Measurements from ENCODE around the gene KLHL1.
"Not testable (repeated sequence)": the region's sequence is repeated elsewhere in the genome, so short reads cannot be mapped to it uniquely, and the experiment has no call there.

Gene KLHL1, protein sequence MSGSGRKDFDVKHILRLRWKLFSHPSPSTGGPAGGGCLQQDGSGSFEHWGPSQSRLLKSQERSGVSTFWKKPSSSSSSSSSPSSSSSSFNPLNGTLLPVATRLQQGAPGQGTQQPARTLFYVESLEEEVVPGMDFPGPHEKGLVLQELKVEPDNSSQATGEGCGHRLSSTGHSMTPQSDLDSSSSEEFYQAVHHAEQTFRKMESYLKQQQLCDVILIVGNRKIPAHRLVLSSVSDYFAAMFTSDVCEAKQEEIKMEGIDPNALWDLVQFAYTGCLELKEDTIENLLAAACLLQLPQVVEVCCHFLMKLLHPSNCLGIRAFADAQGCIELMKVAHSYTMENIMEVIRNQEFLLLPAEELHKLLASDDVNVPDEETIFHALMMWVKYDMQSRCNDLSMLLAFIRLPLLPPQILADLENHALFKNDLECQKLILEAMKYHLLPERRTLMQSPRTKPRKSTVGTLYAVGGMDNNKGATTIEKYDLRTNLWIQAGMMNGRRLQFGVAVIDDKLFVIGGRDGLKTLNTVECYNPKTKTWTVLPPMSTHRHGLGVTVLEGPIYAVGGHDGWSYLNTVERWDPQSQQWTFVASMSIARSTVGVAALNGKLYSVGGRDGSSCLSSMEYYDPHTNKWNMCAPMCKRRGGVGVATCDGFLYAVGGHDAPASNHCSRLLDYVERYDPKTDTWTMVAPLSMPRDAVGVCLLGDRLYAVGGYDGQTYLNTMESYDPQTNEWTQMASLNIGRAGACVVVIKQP

DNA sequence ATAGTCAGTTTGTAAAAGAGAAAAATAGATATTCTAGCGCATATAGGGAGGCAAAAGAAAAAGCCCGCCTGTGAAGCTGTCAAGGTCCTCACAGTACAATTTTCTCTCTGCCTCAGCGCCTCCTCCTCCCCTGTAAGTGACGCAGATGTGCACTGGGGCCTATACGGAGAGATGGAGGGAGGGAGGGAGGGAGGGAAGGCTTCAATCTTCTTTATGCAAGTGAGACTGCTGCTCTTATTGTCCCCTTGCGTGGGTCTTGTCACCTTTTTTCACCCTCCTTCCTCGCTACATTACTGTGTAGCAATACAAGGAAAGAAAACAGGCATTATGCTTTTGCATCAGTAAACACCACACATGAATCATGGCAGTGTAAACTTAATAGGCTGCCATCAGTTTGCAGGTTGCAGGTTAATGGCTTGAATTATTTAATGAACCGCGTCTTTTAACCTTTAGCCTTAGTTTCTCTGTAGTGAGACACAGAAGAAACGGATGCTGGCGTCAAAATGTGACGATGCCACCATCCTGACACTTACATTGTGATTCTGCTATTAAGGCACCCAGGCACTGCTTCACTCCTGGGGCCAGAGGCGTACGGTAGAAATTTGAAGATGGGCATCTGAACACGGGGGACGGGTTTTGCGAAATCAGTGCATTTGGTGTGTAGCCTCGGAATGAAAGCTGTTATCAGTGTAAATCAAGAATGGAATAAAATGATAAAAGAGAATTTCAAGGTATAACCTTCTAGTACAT, at the start of gene KLHL1:
Gene KLHL1, minus strand, starts transcription at position 97 of the 750 bp plus-strand sequence. CDS start 753 bp downstream, outside the sequence.
- no peak for DNase-seq (ENCODE audit: extremely low read depth in 1 of 2, low read depth in 1 of 2)

DNA sequence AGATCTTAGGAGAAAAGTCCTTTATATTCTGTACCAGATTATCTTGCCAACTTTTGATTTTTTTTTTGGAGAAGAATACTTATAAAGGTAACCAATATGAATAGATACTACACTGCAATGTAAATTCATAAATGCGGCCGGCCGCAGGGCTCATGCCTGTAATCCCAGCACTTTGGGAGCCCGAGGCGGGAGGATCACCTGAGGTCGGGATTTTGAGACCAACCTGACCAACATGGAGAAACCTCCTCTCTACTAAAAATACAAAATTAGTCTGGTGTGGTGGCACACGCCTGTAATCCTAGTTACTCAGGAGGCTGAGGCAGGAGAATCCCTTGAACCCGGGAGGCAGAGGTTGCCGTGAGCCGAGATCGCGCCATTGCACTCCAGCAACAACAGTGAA, 34.4 kb upstream of the KLHL1 start:
- DNase-seq (ENCODE audit: extremely low read depth in 1 of 2, low read depth in 1 of 2) = not testable (repeated sequence)

DNA sequence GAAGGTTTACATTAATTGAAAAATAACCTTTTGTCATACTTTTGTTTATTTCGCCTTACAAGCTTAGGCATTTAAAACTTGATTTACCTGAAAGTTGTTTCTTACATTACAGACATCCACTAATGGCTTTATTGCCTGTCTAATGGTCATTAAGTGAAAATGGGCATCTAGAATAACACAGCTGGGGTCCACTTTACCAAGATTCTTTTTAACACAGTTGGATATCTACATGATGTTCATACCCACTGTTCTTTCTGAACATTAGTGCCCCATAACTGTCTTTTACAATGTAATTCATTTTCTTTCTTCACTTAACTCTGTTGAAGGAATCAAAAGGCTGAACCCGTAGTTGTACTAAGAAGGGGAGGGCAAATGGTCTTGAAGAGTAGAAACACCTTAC, 19.8 kb upstream of the KLHL1 start:
- no peak for DNase-seq (ENCODE audit: extremely low read depth in 1 of 2, low read depth in 1 of 2)

DNA sequence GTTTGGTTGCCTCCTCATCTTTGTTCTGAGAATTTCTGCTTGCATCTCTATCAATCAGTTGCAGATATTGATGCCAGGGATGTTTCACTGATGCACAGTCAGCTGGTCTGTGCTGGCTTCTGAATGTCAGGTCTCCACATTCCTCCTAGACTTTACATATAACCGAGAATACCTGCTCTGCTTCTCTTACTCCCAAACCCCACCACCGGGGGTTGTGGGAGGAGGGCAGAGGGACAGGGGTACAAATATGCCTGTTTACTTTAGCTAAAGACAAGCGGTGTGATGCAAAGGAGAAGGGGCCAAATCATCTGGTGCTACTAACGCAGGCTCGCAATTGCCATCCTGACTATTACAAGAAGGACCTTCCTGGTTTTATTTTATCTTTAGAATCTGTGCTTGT, 17.4 kb upstream of the KLHL1 start:
- DNase-seq (ENCODE audit: extremely low read depth in 1 of 2, low read depth in 1 of 2) = no peak

DNA sequence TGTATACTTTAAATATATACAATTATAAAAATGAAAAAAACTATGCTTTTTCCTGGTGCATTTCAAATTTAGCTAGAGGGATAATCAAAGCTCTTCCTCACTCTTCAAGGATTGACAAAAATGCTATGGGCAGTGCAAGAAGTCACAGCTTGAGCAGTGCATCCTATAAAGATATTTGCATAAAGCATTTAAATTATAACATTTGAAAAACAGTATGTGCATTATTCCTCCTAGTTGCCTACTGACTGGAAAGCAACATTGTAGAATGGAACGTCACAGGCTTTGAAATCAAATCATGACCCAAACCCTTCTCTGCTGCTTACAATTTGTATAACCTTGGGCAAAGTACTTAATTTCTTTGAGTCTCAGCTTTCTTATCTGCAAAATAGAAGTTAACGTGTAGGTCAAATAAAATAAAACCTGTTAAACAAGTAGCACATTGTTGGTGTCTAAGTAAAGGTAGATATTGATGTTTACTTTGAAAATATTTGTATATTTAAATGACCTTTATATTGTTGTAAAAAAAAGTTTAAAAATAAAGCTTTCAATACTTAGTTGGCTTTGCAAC, 9.2 kb upstream of the KLHL1 start:
- DNase-seq (ENCODE audit: extremely low read depth in 1 of 2, low read depth in 1 of 2) = no peak

DNA sequence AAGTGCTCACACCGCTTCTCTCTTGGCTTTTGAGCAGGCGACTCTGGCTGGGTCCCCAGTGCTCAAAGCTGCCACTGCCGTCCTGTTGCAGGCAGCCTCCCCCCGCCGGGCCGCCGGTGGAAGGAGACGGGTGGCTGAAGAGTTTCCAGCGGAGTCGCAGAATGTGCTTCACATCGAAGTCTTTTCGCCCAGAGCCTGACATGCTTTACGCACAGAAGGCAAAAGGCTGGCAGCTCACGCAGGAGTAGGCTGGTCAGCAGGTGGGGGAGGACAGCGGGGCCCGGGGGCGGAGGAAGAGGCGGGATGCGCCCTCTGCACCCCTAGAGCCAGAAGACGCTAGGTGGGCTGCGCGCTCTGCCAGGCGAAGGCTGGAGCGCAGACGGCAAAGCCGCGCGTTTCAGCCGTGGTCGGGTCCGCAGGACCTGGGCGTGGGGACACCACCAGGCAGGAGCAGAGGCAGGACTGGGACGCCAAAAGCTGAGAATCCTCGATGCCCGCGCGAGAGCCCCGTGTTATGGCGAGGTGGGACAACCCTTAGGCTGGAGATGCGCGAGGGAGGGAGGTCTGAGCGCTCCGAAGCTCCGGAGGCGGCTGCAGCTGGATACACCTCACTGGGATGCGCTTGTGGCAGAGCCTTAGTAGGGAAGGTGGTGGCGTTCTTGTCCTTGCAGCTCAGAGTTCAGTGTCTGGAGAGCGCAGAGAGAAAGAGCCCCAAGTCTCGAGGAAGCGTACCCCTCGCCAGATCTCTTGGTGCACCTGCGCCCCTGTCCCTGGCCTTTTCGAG, 562 bp downstream of the KLHL1 start, which contains the start of gene ATXN8OS:
Gene ATXN8OS, plus strand, starts transcription at position 329 of the 784 bp plus-strand sequence.
- DNase-seq (ENCODE audit: extremely low read depth in 1 of 2, low read depth in 1 of 2) = no peak

DNA sequence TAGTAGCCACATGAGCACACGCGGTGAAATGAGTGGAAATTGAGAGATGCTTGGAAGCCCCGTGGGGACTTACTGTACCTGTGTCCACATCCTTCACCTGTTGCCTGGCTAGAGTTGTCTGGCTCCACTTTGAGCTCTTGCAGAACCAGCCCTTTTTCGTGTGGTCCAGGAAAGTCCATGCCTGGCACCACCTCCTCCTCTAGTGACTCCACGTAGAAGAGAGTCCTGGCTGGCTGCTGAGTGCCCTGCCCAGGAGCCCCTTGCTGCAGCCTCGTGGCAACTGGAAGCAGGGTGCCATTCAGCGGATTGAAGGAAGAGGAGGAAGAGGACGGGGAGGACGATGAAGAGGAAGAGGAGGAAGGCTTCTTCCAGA, 1.1 kb downstream of the KLHL1 start:
- no peak for DNase-seq (ENCODE audit: extremely low read depth in 1 of 2, low read depth in 1 of 2)

DNA sequence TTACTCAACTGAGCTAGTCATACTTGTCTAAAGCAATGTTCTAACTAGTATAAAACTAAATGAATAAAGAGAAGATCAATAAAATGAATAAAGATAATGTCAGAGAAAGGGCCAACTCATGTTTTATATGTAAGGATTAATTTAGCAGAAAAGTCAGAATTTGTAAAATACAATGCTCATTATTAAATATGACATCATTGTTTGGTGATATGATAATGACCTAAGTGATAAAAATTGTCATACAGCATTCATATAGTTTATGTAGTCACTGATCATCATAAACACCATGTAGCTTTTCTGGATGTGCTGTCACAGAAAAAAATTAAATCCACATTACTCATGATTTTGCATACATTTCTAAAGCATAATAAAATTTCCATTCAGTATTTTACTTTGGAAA, 3.8 kb downstream of the KLHL1 start:
- DNase-seq (ENCODE audit: extremely low read depth in 1 of 2, low read depth in 1 of 2) = no peak

DNA sequence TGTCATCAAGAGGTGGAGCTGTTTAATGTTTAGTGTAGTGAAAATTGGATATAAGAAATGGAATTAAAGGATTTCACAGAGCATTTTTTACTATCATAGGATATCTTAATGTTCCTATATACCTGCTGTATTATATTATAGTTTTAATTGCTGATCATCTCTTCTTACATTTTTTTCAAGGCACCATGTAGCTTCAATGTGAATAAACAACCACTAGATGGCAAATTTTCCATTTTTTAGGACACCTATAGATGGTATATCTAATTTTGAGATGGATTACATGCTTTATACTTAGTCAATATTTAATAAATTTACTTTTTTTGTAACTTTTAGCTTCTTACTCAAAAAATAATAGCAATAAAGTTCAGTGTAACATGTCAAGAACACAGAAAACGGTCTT, 9.6 kb downstream of the KLHL1 start:
- no peak for DNase-seq (ENCODE audit: extremely low read depth in 1 of 2, low read depth in 1 of 2)

DNA sequence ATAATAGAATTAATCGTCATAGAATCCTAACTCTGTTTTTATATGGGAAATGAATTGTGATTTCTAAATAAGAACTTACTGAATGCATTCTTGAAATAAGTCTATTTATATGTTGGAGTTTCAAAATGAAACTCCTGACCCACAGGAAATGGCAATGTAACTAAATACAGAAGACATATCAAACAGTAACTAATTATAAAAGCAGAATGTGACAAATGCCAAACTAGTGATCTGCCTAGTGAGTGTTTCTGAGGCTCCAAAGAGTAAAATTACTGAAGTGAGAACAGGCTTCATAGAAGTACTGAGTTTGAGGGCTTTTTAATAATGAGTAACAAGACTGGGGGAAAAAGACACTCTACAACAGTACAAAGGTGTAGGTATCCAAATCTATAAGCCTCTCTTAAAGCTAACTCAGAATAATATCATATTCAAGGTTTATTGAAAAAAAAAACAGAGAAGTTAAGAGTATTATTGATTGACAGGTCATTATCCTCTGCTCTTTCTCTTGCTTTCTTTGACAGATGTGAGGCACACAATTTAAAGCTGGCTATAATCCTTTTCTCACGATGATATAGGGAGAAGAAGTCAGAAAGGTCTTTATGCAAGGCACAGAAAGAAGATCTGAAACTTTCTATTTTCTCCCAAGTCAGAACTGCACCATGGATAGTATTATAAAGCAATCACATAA, 18.1 kb downstream of the KLHL1 start:
- no peak for DNase-seq (ENCODE audit: extremely low read depth in 1 of 2, low read depth in 1 of 2)

DNA sequence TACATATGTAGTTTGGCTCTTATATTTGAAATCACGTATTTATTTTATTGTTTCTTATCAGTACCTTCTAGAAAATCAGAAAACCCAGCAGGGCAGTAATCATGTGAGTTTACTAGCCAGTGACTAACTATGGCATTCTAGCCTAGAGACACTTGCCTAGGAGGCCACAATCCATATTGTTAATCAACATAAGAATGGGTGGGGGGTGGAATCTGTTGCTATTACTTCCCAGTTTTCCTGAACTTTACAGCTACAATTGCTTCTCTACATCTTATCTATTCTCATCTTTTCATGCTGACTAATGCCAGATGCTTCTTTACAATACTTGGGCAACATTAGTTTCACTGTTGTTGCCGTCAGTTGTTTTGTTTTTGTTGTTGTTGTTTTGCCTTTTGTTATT, 19.3 kb downstream of the KLHL1 start:
- DNase-seq (ENCODE audit: extremely low read depth in 1 of 2, low read depth in 1 of 2) = no peak

DNA sequence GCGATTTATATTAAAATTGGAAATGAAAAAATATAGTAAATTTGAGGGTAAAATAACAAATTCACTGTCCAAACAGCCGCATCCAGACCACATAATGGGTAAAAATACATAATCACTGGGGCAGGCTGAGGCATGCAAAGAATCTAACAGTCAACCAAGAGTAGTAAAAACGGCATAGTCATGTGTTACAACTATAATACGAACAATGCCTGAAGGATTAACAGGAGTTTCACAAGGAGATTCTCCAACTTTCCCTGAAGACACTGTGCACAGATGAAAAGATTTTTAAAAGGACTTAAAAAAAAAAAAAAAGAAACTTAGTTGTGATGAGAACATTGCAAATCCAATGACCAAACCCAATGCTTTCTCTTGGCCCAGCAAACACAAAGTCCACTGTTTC, 21.0 kb downstream of the KLHL1 start:
- no peak for DNase-seq (ENCODE audit: extremely low read depth in 1 of 2, low read depth in 1 of 2)

DNA sequence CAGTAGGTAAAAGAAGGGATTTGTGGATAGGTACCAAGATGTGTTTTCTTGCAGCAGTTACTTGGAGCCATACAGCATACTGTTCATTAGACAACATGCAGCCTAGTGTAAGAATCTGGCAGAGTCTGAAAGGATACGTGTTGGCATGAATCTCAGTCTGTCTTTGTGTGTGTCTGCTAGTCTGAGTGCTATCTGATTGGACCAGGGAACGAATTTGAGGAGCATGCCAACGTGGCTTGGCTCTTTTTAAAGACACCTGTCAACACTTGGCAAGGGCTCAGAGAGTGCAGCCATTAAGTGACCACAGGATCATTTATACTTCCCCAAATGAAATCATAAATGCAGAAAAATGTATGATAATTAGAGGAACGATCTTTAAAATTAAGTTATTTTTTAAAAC, 28.2 kb downstream of the KLHL1 start:
- no peak for DNase-seq (ENCODE audit: extremely low read depth in 1 of 2, low read depth in 1 of 2)

DNA sequence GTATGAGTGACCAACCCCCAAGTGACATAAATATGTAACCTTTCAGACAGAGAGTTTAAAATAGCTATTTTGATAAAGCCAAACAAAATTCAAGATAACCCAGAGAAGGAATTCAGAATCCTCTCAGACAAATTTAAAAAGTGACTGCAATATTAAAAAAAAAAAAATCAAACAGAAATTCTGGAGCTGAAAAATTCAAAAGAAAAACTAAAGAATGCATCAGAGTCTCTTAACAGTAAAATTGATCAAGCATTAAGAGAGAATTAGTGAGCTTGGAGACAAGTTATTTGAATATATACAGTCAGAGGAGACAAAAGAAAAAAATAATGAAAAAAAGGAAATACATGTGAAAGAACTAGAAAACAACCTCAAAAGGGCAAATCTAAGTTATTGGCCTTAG, 53.7 kb downstream of the KLHL1 start:
- DNase-seq (ENCODE audit: extremely low read depth in 1 of 2, low read depth in 1 of 2) = no peak

DNA sequence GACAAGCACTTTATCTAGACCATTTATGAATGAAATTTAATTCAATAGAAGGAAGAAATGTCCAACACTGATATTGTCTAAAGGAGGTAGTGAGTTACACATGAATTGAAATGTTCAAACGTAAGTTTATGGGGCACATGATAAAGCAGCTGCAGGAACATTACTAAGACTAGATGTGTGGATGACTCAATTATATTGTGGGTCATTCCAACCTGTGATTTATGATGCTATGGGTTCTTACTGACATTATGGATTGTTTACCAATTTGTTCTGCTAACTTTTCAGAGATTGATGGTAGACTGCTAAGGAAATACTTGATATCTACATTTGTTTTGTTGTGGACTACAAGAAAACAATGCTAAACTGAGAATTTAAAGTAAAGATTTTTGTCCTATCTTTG, 56.7 kb downstream of the KLHL1 start:
- DNase-seq (ENCODE audit: extremely low read depth in 1 of 2, low read depth in 1 of 2) = no peak

DNA sequence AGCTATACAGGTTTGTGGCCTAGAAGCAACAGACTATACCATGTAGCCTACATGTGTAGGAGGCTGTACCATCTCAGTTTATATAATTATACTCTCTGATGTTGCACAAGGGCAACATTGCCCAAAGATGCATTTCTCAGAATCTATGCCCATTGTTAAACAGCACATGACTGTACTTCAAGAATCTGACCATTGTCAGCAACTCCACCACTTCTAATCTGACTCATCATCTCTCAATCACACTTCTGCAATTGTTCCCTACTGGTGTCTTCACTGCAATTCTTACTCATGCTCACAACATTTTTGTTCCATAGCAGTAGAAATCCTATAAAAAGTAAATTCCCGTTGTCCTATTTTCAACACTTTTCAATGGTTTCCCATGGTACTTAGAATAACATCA, 64.6 kb downstream of the KLHL1 start:
- DNase-seq (ENCODE audit: extremely low read depth in 1 of 2, low read depth in 1 of 2) = no peak

DNA sequence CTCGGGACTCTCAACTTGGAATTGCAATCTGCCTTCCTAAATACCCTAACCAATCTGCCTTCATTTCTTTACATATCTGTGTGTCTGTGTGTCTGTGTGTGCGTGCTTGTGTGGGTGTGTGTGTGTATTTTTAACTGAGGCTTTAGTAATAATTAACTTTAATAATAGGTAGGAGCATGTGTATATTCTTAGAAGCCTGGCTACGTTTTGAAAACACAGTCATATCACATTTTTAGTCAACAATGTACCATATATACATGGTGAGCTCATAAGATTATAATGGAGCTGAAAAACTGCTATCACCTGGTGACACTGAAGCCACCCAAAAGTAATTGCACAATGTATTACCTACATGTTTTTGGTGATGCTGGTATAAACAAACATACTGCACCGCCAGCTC, 66.1 kb downstream of the KLHL1 start:
- DNase-seq (ENCODE audit: extremely low read depth in 1 of 2, low read depth in 1 of 2) = no peak

DNA sequence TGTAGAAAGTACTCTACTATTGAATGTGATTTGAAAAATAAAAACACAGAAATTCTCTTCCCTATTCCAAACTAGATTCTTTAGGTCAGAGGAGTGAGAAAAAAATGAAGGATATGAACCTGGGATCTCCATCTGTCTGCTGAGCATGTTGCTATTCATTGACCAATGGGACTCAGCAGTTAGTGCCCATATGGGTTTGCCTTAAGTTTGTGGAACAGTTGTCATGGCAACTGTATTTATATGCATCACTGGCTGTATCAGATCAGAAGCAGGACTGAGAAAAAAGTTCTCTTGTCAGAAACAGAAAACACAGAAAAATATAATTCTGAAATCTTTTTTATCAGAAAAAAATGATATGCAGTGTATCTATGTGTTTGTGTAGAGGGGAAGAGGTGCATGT, 74.0 kb downstream of the KLHL1 start:
- no peak for DNase-seq (ENCODE audit: extremely low read depth in 1 of 2, low read depth in 1 of 2)

DNA sequence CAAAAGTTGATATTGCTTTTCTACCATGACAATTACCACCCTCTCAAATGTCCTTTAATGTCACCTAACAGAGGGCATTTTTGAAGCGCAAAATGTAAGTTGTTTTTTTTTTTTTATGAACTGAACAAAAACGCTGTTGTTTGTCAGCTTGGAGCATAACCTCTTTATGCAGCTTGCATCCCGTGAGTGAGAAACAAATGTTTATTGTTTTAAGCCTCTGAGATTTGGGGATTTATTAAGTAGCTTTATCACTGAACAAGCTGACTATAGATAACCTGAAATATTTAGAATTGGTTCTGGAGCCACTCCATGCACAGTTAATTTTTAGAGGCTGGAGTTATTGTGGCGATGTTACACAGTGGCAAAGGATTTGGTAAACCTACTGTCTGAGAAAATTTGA, 80.7 kb downstream of the KLHL1 start:
- no peak for DNase-seq (ENCODE audit: extremely low read depth in 1 of 2, low read depth in 1 of 2)

DNA sequence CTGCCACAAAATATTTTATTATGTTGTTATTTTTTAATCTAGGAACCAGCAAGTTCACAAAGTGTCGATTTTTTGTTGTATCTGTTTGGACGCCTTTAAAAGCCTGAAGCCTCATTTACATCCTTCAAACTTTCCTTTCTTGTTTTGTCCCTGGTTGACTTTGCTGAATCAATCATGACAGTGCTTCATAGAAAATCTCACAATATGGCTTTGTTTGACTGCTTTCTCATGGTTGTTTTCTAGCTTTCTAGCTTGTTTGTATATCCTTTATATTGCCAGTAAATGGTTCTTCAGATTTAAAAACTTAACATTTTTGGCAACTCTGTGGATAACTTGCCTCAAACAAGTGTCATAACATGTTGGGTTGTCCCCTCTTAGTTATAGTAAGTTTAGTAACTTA, 84.7 kb downstream of the KLHL1 start:
- DNase-seq (ENCODE audit: extremely low read depth in 1 of 2, low read depth in 1 of 2) = no peak

Data from activated CD8-positive, alpha-beta memory T cell treated with anti-CD3 and anti-CD28 coated beads for 1 hour (primary cell).